ENCODE data around the gene GPR171. TPM values are rescaled to one million over a fixed set of nuclear protein-coding genes. Genes with fewer than 3 reads are reported as not detected.
A peak's percentile ranks its signal among the peaks of the same experiment; 100 is the strongest.

The GPR171 gene
- total and polyA plus RNA-seq, 2 experiments from 2014 or later, result 0.51 TPM; not detected in 1

GRCh38 chr3:151230646-151231045 lies 27.6 kb upstream of the GPR171 start:
- no peak overlapping the region for H3K27ac ChIP-seq
- H3K9me2 ChIP-seq (replicated peaks; ENCODE audit: insufficient read depth), result no peaks in the 10 kb centered on the region
- no peaks in the 10 kb centered on the region for H3K36me3 ChIP-seq (replicated peaks; ENCODE audit: insufficient read depth, low read depth)
- no peak overlapping the region for H3K4me3 ChIP-seq
- H2AFZ ChIP-seq, result no peak overlapping the region
- H3K4me1 ChIP-seq (ENCODE audit: insufficient read depth), result peaks cover 13% of the 10 kb centered on the region
- no peaks in the 10 kb centered on the region for H4K20me1 ChIP-seq (ENCODE audit: insufficient read depth, poor library complexity, severe bottlenecking)
- no peak for DNase-seq (ENCODE audit: low spot score)
- no peak overlapping the region for H3K4me2 ChIP-seq
- H3K27me3 ChIP-seq, result no peaks in the 10 kb centered on the region
- 76% methylated on average over 4 of the region's 4 CpGs for WGBS (ENCODE audit: low lambda C conversion rate, missing lambda C conversion rate)
- TF ChIP-seq, protein P1, sequence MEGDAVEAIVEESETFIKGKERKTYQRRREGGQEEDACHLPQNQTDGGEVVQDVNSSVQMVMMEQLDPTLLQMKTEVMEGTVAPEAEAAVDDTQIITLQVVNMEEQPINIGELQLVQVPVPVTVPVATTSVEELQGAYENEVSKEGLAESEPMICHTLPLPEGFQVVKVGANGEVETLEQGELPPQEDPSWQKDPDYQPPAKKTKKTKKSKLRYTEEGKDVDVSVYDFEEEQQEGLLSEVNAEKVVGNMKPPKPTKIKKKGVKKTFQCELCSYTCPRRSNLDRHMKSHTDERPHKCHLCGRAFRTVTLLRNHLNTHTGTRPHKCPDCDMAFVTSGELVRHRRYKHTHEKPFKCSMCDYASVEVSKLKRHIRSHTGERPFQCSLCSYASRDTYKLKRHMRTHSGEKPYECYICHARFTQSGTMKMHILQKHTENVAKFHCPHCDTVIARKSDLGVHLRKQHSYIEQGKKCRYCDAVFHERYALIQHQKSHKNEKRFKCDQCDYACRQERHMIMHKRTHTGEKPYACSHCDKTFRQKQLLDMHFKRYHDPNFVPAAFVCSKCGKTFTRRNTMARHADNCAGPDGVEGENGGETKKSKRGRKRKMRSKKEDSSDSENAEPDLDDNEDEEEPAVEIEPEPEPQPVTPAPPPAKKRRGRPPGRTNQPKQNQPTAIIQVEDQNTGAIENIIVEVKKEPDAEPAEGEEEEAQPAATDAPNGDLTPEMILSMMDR (IDR thresholded peaks at IDR 0.05; ENCODE audit: poor library complexity), result no peak
- TF ChIP-seq EZH2 (IDR thresholded peaks at IDR 0.05; ENCODE audit: borderline replicate concordance), result no peak
- TF ChIP-seq EZH2phosphoT487 (IDR thresholded peaks at IDR 0.05; ENCODE audit: low read depth, severe bottlenecking, unreplicated experiment), result no peak
- H3K9me3 ChIP-seq (ENCODE audit: low read depth), result no peaks in the 10 kb centered on the region
- no peaks in the 10 kb centered on the region for H3K79me2 ChIP-seq

GRCh38 chr3:151228666-151229040 lies 25.6 kb upstream of the GPR171 start:
- no peaks in the 10 kb centered on the region for H4K20me1 ChIP-seq (ENCODE audit: insufficient read depth, poor library complexity, severe bottlenecking)
- TF ChIP-seq, protein P1 (IDR thresholded peaks at IDR 0.05; ENCODE audit: poor library complexity), result no peak
- TF ChIP-seq EZH2phosphoT487 (IDR thresholded peaks at IDR 0.05; ENCODE audit: low read depth, severe bottlenecking, unreplicated experiment), result no peak
- TF ChIP-seq EZH2 (IDR thresholded peaks at IDR 0.05; ENCODE audit: borderline replicate concordance), result no peak
- no peaks in the 10 kb centered on the region for H3K79me2 ChIP-seq
- no peaks in the 10 kb centered on the region for H3K9me3 ChIP-seq (ENCODE audit: low read depth)
- peak overlapping the region; percentile 55 for H3K27ac ChIP-seq
- no peaks in the 10 kb centered on the region for H3K36me3 ChIP-seq (replicated peaks; ENCODE audit: insufficient read depth, low read depth)
- H3K4me2 ChIP-seq, result peak overlapping the region; percentile 32
- no peak for DNase-seq (ENCODE audit: low spot score)
- peaks cover 13% of the 10 kb centered on the region for H3K4me1 ChIP-seq (ENCODE audit: insufficient read depth)
- WGBS (ENCODE audit: low lambda C conversion rate, missing lambda C conversion rate), result 91% methylated on average over 1 of the region's 1 CpG
- no peaks in the 10 kb centered on the region for H3K9me2 ChIP-seq (replicated peaks; ENCODE audit: insufficient read depth)
- H3K27me3 ChIP-seq, result no peaks in the 10 kb centered on the region
- no peak overlapping the region for H3K4me3 ChIP-seq
- peak overlapping the region; percentile 21 for H2AFZ ChIP-seq

DNA sequence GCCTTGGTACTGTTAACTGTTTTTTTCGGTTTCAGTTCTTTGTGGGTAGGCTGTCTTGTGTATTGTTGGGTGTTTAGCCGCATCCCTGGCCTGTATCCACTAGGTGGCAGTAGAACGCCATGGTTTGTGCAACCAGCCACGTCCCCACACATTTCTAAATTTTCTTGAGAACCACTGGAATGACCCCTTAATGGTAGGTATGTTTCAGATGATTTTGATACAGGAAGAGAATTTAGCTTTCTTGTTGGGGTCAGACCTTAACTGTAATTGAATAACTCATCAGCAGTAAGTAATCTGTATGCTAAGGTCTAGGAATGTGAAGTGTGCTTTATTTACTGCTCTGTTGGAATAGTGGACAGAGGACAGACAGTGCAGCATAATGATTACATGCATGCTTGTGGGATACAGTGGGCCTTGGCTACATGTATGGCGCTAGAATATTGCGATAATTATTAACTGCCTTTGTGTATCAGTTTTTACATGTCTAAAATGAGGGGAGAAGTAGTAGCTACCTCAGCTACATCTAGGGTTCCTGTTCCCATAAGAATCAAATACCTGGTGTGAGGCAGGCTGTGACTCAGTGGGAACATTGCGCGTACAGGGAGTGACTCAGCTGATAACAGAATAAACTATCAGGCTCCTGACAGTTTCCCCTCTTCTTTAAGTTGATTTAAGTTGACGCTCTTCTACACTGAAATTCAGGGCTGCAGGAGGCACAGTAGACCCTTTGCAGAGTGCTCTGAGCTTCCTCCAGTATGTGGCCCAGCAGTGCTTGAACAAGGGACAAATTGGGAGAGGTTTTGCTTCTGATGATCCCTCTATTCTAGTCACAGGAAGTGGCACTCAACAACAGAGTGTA lies 25.0 kb upstream of the GPR171 start:
- 35% methylated on average over 9 of the region's 9 CpGs for WGBS (ENCODE audit: low lambda C conversion rate, missing lambda C conversion rate)
- peak; percentile 87 for DNase-seq (ENCODE audit: low spot score)
- no peaks in the 10 kb centered on the region for H3K27me3 ChIP-seq
- H3K4me3 ChIP-seq, result no peak overlapping the region
- no peaks in the 10 kb centered on the region for H3K36me3 ChIP-seq (replicated peaks; ENCODE audit: insufficient read depth, low read depth)
- H3K4me1 ChIP-seq (ENCODE audit: insufficient read depth), result peaks cover 13% of the 10 kb centered on the region
- peak overlapping the region; percentile 32 for H3K4me2 ChIP-seq
- H3K27ac ChIP-seq, result peak overlapping the region; percentile 55
- H2AFZ ChIP-seq, result peak overlapping the region; percentile 21
- H3K9me3 ChIP-seq (ENCODE audit: low read depth), result no peaks in the 10 kb centered on the region
- TF ChIP-seq EZH2phosphoT487 (IDR thresholded peaks at IDR 0.05; ENCODE audit: low read depth, severe bottlenecking, unreplicated experiment), result no peak
- TF ChIP-seq, protein P1 (IDR thresholded peaks at IDR 0.05; ENCODE audit: poor library complexity), result peak; percentile 98
- H4K20me1 ChIP-seq (ENCODE audit: insufficient read depth, poor library complexity, severe bottlenecking), result no peaks in the 10 kb centered on the region
- no peaks in the 10 kb centered on the region for H3K79me2 ChIP-seq
- H3K9me2 ChIP-seq (replicated peaks; ENCODE audit: insufficient read depth), result no peaks in the 10 kb centered on the region
